Right ventricle myocardium inferior (tissue), 1 donor: ENCODE data around the gene NPAS3. TPM values are rescaled to one million over a fixed set of nuclear protein-coding genes. Genes with fewer than 3 reads are reported as not detected.
A peak's percentile ranks its signal among the peaks of the same experiment; 100 is the strongest.

Source experiments
- ATAC-seq: fragments of 200-7000 bp; cut with Tn5 transposase; one replicate; pipeline ENCODE4 v1.9.1; 2020; ENCODE audit warnings: mild to moderate bottlenecking, moderate library complexity
- DNase-seq: peaks from one replicate; pipeline ENCODE4 v3.0.0; 2021; ENCODE audit errors: missing footprints
- intact Hi-C: fragments of 100-400 bp; cut with DNase I; formaldehyde crosslinking; loops from one replicate; pipeline ENCODE4 v1.11.0; 2022
- total RNA-seq: library from RNA; stranded (reverse); fragmentation: NEBNext Ultra II Directional; extraction: Animal tissue kit (Norgen Biotek cat#: 25700); gene quantifications from one replicate; pipeline ENCODE4 v1.2.1, GENCODE V29; 2021
- donor health status: DM: no; HTN: yes; CAD: no; lungs with severe emphysema.

The NPAS3 gene
- total RNA-seq, 1 donor from 2014 or later, result 1.9 TPM

DNA sequence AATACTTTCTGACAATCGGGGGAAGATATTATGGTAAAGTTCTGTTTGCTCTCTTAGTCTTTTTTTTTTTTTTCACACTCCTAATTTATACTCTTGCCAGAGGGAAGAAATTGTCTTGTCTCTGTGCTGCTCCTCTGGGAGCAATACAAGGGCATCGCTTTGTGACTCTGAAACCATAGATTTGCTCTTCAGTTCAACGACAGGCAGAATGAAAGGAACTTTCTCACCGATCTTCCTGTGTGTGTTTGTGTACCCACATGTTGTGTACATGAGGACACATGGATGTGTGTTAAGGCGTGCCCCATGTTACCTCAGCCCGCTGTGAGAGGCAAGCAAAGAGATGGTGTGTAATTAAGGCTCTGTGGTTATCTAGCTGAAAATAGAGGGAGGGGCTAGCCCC, 554.6 kb downstream of the NPAS3 start:
- ATAC-seq, result no peak
- DNase-seq, result no peak
- intact Hi-C loops, result no loop called here

DNA sequence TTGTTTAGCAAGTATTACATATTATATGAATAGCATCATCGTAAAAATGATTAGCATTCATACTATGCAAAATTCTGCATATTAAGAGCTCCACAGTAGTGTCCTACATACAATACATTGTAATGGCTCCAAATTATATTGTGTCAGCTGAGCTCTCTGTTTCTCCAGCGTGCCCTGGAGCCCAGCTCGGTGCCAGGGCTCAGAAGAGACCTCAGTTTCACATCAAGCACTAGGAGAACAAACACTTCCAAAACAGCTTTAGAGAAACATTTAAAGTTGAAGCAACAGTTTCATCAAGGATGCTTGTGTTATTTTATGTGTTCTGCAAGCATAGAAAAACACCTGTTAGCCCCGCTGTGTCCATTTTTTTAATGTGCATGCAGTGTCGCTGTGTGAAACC, 555.3 kb downstream of the NPAS3 start:
- intact Hi-C loops, result no loop called here
- ATAC-seq (no peak), DNase-seq (peak; percentile 34)

DNA sequence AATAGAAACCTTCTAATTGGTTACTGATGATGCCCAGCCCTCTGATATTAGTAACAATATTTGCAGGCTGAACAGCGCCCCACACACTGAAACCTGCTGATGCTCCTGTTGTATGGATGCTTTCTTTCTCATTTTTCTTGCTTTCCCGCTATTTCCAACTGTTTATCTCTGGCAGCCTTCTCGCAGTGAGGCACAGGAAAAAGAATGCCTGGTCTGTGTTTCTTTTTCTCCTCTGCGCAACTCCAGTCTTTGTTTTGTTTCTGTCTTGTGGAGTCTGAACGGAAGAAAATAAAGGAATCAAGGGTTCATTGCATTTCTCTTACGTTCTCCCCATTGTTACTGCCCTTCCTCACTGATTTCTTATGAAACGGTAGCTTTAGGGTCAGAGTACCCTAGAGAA, 561.0 kb downstream of the NPAS3 start:
- intact Hi-C loops, result loop anchor here (10.0 kb wide), 1 partner anchor 955 kb away; no protein-coding TSS in a partner anchor
- no peak for ATAC-seq
- no peak for DNase-seq

DNA sequence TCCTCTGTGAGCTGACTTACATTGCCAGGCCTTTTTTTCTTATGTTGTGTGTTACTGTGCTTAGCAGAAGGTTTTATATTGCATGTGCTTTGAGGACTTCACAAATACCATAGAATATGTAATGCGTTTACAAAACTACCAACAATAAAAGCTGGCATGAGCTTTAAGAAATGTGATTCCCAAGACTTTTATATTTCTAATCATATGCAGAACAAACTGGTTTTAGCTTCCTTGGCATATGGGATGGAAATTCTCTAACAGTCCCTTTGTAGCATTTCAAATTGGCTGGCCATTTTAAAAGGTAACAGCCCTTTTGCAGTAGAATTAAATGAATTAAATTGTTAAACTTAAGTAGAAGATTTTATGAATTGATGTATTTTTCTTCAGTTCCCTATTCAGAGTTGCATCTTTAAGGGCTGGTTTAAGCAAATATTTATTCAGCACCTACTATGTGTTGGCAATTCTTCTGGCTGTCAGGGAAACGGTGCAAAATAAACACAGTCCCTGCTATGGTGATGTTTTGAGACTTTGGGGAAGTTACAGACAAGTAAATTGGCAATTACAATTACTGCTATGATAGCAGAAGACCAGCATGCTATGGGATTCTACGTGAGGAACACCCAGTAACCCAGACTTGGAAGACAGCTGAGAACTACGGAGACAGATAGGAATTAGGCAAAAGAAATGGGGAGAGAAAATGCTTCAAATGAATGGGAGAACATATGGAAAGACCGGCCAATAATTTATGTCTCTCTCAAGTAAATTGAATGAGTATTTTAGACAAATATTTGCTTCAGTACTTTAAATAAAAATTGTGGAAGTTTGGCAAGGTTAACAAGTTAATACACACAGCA, 565.8 kb downstream of the NPAS3 start:
- intact Hi-C loops, result loop anchor here (10.0 kb wide), 1 partner anchor 950 kb away; no protein-coding TSS in a partner anchor
- DNase-seq (no peak), ATAC-seq (no peak)

- no peak for ATAC-seq
- no peak for DNase-seq
- intact Hi-C loops, result loop anchor here (10.0 kb wide), 1 partner anchor 949 kb away; no protein-coding TSS in a partner anchor
Measured at GRCh38 chr14:33505266-33505962, 566.7 kb downstream of the NPAS3 start.

GRCh38 chr14:33505963-33506329, 567.3 kb downstream of the NPAS3 start:
- intact Hi-C loops, result loop anchor here (10.0 kb wide), 1 partner anchor 949 kb away; no protein-coding TSS in a partner anchor
- no peak for DNase-seq
- no peak for ATAC-seq

DNA sequence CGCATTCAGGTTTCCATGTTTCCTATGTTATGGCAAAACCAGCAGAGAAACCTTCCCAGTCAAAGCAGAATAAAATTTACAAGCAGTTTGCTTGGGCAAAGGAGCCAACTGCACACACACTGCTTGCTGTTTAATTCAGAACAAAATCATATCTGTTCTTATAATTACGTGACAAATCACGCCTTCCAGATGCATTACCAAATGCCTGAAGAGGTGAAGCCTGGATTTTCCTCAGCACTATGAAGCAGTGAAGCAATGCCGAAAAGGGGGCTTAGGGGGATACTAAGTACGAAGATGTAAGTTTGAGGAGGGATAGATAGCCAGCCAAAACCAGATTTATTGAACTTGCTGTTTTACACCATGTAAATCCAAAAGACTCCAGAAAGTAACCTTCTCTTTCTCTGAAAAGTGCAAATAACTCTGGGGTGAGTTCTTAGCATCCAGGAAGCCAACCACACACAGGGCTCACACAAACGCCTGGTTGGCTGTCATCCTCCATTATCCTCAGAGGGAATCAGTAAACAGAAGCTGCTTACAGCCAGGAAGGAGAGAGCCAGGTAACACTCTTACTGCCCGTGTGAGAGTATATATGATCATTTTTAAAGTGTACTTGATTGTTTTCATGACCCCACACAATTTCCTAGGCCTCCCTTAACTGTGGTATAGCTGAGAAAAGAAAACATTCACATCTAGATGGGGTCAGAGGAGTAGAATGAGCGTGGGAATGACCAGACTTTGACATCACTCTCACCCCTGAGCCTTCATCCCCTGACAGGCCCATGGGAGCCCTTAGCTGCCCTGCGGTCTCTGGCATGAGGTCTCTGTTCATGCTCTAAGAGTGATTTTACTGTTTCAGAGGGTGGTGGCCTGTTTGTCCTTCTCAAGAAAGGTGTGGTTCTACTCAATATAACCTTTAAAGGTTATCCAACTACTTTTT, 569.7 kb downstream of the NPAS3 start:
- DNase-seq (no peak), ATAC-seq (no peak)
- intact Hi-C loops, result loop anchor here (10.0 kb wide), 1 partner anchor 946 kb away; no protein-coding TSS in a partner anchor

DNA sequence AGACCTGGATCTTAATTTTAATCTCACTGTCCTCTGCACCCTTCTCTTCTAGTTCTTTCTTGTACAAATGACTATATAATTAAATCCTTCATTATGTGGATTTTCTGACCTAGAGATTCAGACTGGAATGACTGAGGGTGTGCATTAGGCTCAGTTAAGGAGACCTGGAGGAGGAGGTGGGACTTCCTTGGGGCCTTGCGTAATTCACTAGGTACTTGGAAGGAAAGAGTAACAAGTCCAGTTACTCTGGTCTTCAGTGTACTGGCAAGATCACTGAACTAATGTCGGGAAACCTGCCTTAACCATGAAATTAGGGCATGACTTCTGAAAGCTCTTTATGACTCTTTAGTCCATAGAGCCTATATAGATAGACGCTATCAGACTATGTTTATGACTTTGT, 570.8 kb downstream of the NPAS3 start:
- no peak for DNase-seq
- intact Hi-C loops, result loop anchor here (10.0 kb wide), 1 partner anchor 945 kb away; no protein-coding TSS in a partner anchor
- no peak for ATAC-seq

- no peak for DNase-seq
- no peak for ATAC-seq
- intact Hi-C loops, result no loop called here
Measured at GRCh38 chr14:33510063-33510481, 571.4 kb downstream of the NPAS3 start.

GRCh38 chr14:33510991-33511390, 572.3 kb downstream of the NPAS3 start:
- ATAC-seq, result no peak
- no peak for DNase-seq
- intact Hi-C loops, result no loop called here

DNA sequence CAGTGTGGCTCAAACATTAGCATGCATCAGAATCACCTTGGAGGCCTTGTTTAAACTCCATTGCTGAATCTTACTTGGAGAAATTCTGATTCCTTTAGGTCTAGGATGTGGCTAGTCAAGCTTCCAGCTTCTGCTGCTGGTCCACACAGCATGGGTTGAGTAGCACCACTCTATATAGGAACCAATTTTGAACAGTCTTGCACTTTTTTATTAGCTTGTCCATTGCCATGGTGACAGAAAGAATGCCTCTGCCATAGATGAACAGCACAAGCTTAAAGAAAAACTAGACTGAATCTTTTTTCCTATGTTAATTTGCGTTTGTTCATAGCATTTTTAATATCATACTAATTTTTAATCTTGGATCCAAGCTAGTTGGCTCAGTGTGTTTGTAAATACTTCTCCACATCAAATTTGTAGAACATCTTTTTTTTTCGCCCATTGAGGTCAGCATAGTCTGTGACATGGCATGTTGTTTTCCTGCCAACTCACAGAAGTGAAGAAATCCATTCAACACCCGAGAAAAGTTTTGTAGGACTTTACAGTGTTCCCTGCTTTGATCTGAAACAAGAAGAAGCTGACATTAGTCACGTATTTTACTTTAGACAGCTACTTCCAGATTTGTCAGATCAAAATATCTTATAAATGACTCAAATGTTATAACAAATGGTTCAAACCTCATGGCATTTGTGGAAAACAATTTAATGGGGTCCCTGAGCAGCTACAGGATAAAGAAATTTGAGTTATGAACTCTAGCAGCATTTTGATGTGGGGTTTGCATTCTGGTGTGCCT, 573.4 kb downstream of the NPAS3 start:
- intact Hi-C loops, result no loop called here
- DNase-seq, result no peak
- no peak for ATAC-seq

DNA sequence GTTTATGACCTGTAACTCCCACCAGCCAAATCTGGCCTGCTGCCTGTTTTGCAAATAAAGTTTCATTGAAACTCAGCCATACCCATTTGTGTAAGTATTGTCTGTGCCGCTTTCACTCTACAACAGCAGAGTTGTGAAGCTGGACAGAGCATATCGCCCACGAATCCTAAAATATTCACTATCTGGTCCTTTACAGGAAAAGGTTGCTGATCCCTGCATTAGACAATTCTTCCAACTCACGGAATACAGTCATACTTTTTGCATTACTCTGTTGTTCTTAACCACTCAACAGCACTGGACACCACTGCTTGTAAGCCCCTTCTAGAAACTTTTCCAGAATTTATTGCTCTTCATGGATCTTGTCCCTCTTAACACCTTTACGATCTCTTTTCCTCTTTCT, 576.8 kb downstream of the NPAS3 start:
- intact Hi-C loops, result no loop called here
- DNase-seq (no peak), ATAC-seq (no peak)

DNA sequence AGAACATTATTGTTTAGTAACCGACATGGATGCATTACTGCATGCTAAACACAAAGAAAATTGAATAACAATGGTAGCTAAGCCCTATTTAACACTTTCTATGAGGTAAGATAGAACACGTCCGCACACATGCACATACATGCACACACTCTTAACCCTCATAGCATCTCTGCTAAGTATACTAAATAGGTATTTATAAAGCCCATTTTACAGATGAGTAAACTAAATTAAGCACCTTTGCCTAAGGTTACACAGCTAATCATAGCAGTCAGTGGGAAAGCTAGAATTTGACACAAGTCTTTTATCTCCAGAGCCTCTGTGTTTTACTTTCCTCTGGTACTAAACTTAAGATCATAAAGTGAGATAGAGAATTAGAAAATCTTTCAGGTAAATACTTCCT, 577.2 kb downstream of the NPAS3 start:
- no peak for ATAC-seq

GRCh38 chr14:33516898-33517436, 578.3 kb downstream of the NPAS3 start:
- ATAC-seq (no peak), DNase-seq (no peak)
- intact Hi-C loops, result no loop called here

More for the DNA sequence above, 577.2 kb downstream of the NPAS3 start:
- intact Hi-C loops, result no loop called here
- no peak for DNase-seq

- intact Hi-C loops, result no loop called here
- DNase-seq (no peak), ATAC-seq (no peak)
Measured at GRCh38 chr14:33521192-33521591, 582.5 kb downstream of the NPAS3 start.

DNA sequence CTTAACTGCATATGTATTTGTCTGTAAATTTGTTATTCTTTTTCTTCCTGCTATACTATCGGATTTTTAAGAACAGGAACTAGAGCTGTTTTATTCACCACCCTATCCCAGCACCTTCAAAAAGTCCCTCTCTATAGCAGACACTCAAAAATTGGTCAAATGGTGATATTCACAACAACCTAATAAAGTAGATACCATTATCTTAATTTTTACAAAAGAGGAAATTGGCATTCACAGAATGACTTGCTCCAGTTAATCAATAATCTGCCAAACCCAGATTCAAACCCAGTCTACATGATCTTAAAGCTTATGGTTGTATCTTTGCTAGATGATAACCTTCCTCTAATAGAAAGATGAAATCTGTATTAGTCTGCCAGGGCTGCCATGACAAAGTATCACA, 585.6 kb downstream of the NPAS3 start:
- no peak for ATAC-seq
- intact Hi-C loops, result no loop called here
- no peak for DNase-seq

GRCh38 chr14:33525626-33526025, 586.9 kb downstream of the NPAS3 start:
- DNase-seq (no peak), ATAC-seq (no peak)
- intact Hi-C loops, result no loop called here
